HL-60 (cell line): Measurements from ENCODE around the gene MANSC4.

Experiments
- CTCF ChIP-seq: IDR thresholded peaks from one replicate; pipeline ENCODE4 v1.5.1; 2011; ENCODE audit warnings: low read length, control low read depth, inconsistent platforms; ENCODE audit not compliant: insufficient read depth
- GABPA ChIP-seq: IDR thresholded peaks from 2 replicates; pipeline ENCODE4 v1.6.1; 2012; ENCODE audit warnings: low read depth
- TF ChIP-seq, protein P1 (sequence below): IDR thresholded peaks from 2 replicates; pipeline ENCODE4 v1.6.1; 2012; ENCODE audit warnings: low read depth; ENCODE audit not compliant: insufficient replicate concordance

DNA sequence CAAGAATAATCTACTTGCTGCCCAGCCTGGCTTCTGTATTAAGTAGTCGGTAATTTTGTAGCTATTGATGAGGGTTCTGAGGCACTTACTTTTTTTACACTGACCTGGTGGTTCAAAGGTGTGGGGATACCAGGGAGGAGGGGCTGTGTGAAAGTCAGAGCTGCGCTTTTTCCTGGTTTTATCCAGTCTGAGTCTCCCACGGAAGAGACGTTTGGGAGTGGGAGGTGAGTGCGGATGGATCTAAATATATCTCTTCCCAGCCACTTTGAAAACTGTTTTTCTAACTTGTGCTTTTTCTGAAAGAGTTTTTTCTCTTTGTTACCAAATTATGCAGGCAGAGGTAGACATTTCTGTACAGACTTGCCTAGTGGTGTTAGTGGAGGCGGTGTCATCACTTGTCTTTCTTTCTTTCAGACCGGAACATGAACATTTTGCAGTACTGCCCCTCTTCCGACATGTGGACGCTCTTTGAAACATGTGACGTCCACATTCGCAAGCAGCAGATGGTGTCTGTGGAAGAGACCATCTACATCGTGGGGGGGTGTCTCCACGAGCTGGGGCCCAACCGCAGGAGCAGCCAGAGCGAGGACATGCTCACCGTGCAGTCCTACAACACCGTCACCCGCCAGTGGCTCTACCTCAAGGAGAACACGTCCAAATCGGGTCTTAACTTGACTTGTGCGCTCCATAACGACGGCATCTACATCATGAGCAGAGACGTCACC is 17.4 kb upstream of the MANSC4 start:
- no peak for TF ChIP-seq GABPA
- no peak for TF ChIP-seq CTCF
- TF ChIP-seq, protein P1, sequence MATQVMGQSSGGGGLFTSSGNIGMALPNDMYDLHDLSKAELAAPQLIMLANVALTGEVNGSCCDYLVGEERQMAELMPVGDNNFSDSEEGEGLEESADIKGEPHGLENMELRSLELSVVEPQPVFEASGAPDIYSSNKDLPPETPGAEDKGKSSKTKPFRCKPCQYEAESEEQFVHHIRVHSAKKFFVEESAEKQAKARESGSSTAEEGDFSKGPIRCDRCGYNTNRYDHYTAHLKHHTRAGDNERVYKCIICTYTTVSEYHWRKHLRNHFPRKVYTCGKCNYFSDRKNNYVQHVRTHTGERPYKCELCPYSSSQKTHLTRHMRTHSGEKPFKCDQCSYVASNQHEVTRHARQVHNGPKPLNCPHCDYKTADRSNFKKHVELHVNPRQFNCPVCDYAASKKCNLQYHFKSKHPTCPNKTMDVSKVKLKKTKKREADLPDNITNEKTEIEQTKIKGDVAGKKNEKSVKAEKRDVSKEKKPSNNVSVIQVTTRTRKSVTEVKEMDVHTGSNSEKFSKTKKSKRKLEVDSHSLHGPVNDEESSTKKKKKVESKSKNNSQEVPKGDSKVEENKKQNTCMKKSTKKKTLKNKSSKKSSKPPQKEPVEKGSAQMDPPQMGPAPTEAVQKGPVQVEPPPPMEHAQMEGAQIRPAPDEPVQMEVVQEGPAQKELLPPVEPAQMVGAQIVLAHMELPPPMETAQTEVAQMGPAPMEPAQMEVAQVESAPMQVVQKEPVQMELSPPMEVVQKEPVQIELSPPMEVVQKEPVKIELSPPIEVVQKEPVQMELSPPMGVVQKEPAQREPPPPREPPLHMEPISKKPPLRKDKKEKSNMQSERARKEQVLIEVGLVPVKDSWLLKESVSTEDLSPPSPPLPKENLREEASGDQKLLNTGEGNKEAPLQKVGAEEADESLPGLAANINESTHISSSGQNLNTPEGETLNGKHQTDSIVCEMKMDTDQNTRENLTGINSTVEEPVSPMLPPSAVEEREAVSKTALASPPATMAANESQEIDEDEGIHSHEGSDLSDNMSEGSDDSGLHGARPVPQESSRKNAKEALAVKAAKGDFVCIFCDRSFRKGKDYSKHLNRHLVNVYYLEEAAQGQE: no peak
